ENCODE results near the gene THUMPD2. TPM values are rescaled to one million over a fixed set of nuclear protein-coding genes. Genes with fewer than 3 reads are reported as not detected.

THUMPD2 gene
- total and polyA plus RNA-seq, 10 donors: 8.7 to 16.9 (median 13.3) TPM

GRCh38 chr2:39705638-39706037 is 73.4 kb downstream of the THUMPD2 start:
- 56 to 89% (median 81%) methylated on average over 4 of the region's 4 CpGs for WGBS, 5 donors
- Histone ChIP-seq H3K27ac (no peak overlapping the region), H3K4me3 (no peak overlapping the region), H3K9me3 (peaks cover 3 to 30% (median 24%) of the 10 kb centered on the region in 8 donors), H3K36me3 (no peaks in the 10 kb centered on the region), H3K4me1 (no peaks in the 10 kb centered on the region), H3K27me3 (replicated peaks in 1 of 7) (no peaks in the 10 kb centered on the region)
- intact Hi-C loops (cut with DNase I; ENCODE audit: low total_unique reads): no loop called here
- DNase-seq: no peak
- TF ChIP-seq POLR2AphosphoS5 (IDR thresholded peaks at IDR 0.05): no peak
- TF ChIP-seq CTCF (IDR thresholded peaks at IDR 0.05 in 8 of 11, conservative IDR thresholded peaks at IDR 0.05 in 3 of 11): no peak
- no peak for TF ChIP-seq POLR2A (IDR thresholded peaks at IDR 0.05)

DNA sequence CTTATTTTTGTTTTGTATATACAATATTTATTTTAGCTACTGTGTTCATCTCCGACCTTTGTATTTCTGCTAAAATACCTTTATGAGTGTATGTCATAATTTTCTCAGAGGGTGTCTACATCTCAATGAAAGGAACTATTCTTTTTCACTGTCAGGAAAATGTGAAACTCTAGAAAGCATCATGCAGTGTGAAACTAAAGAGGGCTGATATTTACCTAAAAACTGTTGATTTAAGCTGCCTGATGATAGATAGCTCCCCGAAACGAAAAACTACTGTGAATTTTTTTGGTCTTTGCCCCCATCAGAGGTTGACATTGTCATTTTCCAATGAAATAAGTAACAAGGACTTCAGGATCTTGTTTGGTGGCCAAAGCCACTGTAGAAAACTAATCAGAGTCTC is 74.5 kb downstream of the THUMPD2 start:
- Histone ChIP-seq H3K4me3 (no peak overlapping the region), H3K4me1 (no peaks in the 10 kb centered on the region), H3K9me3 (peaks cover 3 to 41% (median 35%) of the 10 kb centered on the region in 8 donors), H3K27ac (no peak overlapping the region), H3K27me3 (replicated peaks in 1 of 7) (no peaks in the 10 kb centered on the region), H3K36me3 (no peaks in the 10 kb centered on the region)
- intact Hi-C loops (cut with DNase I; ENCODE audit: low total_unique reads): no loop called here
- DNase-seq: no peak
- TF ChIP-seq CTCF (IDR thresholded peaks at IDR 0.05 in 8 of 11, conservative IDR thresholded peaks at IDR 0.05 in 3 of 11) (no peak), POLR2AphosphoS5 (IDR thresholded peaks at IDR 0.05) (no peak), POLR2A (IDR thresholded peaks at IDR 0.05) (no peak)
- 83 to 91% (median 87%) methylated on average over 3 of the region's 3 CpGs for WGBS, 5 donors

DNA sequence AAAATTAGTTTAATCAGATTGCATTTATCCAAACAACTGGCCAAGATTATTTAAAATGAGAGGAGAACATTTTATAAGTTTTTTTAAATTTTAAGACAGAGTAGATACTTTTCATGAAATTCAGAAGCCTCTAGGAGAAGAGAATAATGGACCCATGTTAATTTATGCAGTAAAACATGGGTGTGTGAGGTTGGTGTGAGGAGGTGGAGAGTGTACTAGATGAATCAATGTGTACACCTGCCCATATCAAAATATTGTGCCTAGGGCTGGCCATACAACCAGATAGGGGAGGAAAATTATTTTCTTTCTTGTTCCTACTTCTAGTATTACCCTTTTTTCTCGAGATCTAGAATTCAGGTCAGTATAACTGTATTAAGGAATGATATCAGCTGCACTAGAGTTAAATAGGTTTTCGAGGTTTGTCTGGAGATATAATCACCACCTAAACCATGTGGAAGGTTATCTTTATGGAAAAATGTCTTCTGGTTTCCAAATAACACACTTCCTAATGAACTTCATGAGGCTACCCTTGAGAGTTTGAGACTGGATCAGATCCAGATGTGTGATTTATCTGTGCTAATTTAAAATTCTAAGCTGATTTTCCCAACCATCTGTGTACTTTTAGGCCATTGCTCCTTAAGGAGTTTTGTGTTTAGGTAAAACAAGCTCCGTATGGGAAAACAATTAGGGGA is 75.7 kb downstream of the THUMPD2 start:
- H3K36me3 ChIP-seq: no peaks in the 10 kb centered on the region
- H3K27ac ChIP-seq: no peak overlapping the region
- no peaks in the 10 kb centered on the region for H3K27me3 ChIP-seq (replicated peaks in 1 of 7)
- 80 to 91% (median 82%) methylated on average over 3 of the region's 3 CpGs for WGBS, 5 donors
- intact Hi-C loops (cut with DNase I; ENCODE audit: low total_unique reads): no loop called here
- H3K9me3 ChIP-seq: peaks cover 3 to 44% (median 37%) of the 10 kb centered on the region in 8 donors
- no peaks in the 10 kb centered on the region for H3K4me1 ChIP-seq
- no peak for TF ChIP-seq POLR2AphosphoS5 (IDR thresholded peaks at IDR 0.05)
- TF ChIP-seq CTCF (IDR thresholded peaks at IDR 0.05 in 8 of 11, conservative IDR thresholded peaks at IDR 0.05 in 3 of 11): no peak
- TF ChIP-seq POLR2A (IDR thresholded peaks at IDR 0.05): no peak
- no peak overlapping the region for H3K4me3 ChIP-seq
- DNase-seq: no peak

GRCh38 chr2:39701137-39701536 is 77.9 kb downstream of the THUMPD2 start:
- no peaks in the 10 kb centered on the region for H3K36me3 ChIP-seq
- H3K4me1 ChIP-seq: no peaks in the 10 kb centered on the region
- no peak overlapping the region for H3K4me3 ChIP-seq
- intact Hi-C loops (cut with DNase I; ENCODE audit: low total_unique reads): no loop called here
- no peak for DNase-seq
- no peak overlapping the region for H3K27ac ChIP-seq
- TF ChIP-seq CTCF (IDR thresholded peaks at IDR 0.05 in 8 of 11, conservative IDR thresholded peaks at IDR 0.05 in 3 of 11): no peak
- no peak for TF ChIP-seq POLR2A (IDR thresholded peaks at IDR 0.05)
- TF ChIP-seq POLR2AphosphoS5 (IDR thresholded peaks at IDR 0.05): no peak
- H3K9me3 ChIP-seq: peaks cover 3 to 44% (median 37%) of the 10 kb centered on the region in 8 donors
- 90 to 100% (median 97%) methylated on average over 1 of the region's 1 CpG for WGBS, 5 donors
- H3K27me3 ChIP-seq (replicated peaks in 1 of 7): no peaks in the 10 kb centered on the region

All from spleen (tissue), 11 donors.